Suprapubic skin (tissue), 4 donors: ENCODE results near the gene CES4A. TPM values are rescaled to one million over a fixed set of nuclear protein-coding genes. Genes with fewer than 3 reads are reported as not detected.

Experiments
- DNase-seq, 2 donors: peaks; one replicate each; pipeline ENCODE4 v3.0.0-alpha.2; 2019; ENCODE audit warnings: low spot score in 2 of 2
- H3K27ac ChIP-seq: fragments of 200-600 bp; sonication (generic); one replicate; pipeline ENCODE4 v1.5.1; 2019
- H3K27me3 ChIP-seq: fragments of 200-600 bp; sonication (generic); one replicate; pipeline ENCODE4 v1.5.1; 2019
- H3K36me3 ChIP-seq: fragments of 200-600 bp; sonication (generic); one replicate; pipeline ENCODE4 v1.5.1; 2019
- H3K4me1 ChIP-seq: fragments of 200-600 bp; sonication (generic); one replicate; pipeline ENCODE4 v1.5.1; 2019
- H3K4me3 ChIP-seq: fragments of 200-600 bp; sonication (generic); one replicate; pipeline ENCODE4 v1.5.1; 2019; ENCODE audit warnings: mild to moderate bottlenecking
- H3K9me3 ChIP-seq: fragments of 200-600 bp; sonication (generic); one replicate; pipeline ENCODE4 v1.5.1; 2019
- CTCF ChIP-seq, 2 donors: fragments of 200-600 bp in 1 of 2; fragments of 450-650 bp in 1 of 2; sonication (generic) in 1 of 2; IDR thresholded peaks; one replicate each; pipeline ENCODE4 v1.5.1; 2016 to 2019; ENCODE audit warnings: antibody characterized with exemption in 2 of 2, mild to moderate bottlenecking in 1 of 2, moderate library complexity in 1 of 2
- EP300 ChIP-seq: sonication (generic); formaldehyde crosslinking; IDR thresholded peaks from one replicate; pipeline ENCODE4 v1.6.1; 2017; ENCODE audit warnings: antibody characterized with exemption
- POLR2A ChIP-seq, 2 donors: fragments of 450-650 bp; IDR thresholded peaks; one replicate each; pipeline ENCODE4 v1.6.1; 2017; ENCODE audit warnings: antibody characterized with exemption in 2 of 2, mild to moderate bottlenecking in 2 of 2, moderate library complexity in 2 of 2
- POLR2AphosphoS5 ChIP-seq, 3 donors: sonication (generic); formaldehyde crosslinking; IDR thresholded peaks; one replicate each; pipeline ENCODE4 v1.6.1; 2017; ENCODE audit warnings: antibody characterized with exemption in 3 of 3
- WGBS: methylation state at CpG from one replicate; pipeline ENCODE4 v1.1.5; 2018; 5-methylcytosine and 5-hydroxymethylcytosine counted together
- total RNA-seq, 4 donors: library from RNA; depleted of rRNA; stranded (reverse); fragments of >200 nt; gene quantifications; one replicate each; pipeline ENCODE4 v1.1.0, GENCODE V29; 2016

The CES4A gene
- total RNA-seq, 4 donors from 2014 or later, result 47.2 to 148 (median 99.9) TPM

GRCh38 chr16:66975302-66975893, 13.0 kb upstream of the CES4A start:
- Histone ChIP-seq H3K4me1 (peaks cover 17% of the 10 kb centered on the region), H3K9me3 (no peaks in the 10 kb centered on the region), H3K36me3 (no peaks in the 10 kb centered on the region), H3K27me3 (no peaks in the 10 kb centered on the region), H3K27ac (no peak overlapping the region), H3K4me3 (no peak overlapping the region)
- DNase-seq, result no peak
- TF ChIP-seq CTCF (IDR thresholded peaks at IDR 0.05) (no peak), EP300 (no peak), POLR2A (IDR thresholded peaks at IDR 0.05) (no peak), POLR2AphosphoS5 (IDR thresholded peaks at IDR 0.05) (no peak)
- 85% methylated on average over 14 of the region's 14 CpGs for WGBS

- H3K27me3 ChIP-seq, result no peaks in the 10 kb centered on the region
- WGBS, result 52% methylated on average over 13 of the region's 13 CpGs
- no peak for DNase-seq
- no peaks in the 10 kb centered on the region for H3K36me3 ChIP-seq
- H3K27ac ChIP-seq, result no peak overlapping the region
- H3K9me3 ChIP-seq, result no peaks in the 10 kb centered on the region
- TF ChIP-seq CTCF (IDR thresholded peaks at IDR 0.05), result no peak
- no peak for TF ChIP-seq POLR2A (IDR thresholded peaks at IDR 0.05)
- H3K4me3 ChIP-seq, result no peak overlapping the region
- H3K4me1 ChIP-seq, result peaks cover 17% of the 10 kb centered on the region
Measured at GRCh38 chr16:66976746-66977145, 11.6 kb upstream of the CES4A start.

GRCh38 chr16:66977341-66978113, 10.9 kb upstream of the CES4A start:
- Histone ChIP-seq H3K4me1 (peaks cover 17% of the 10 kb centered on the region), H3K27me3 (no peaks in the 10 kb centered on the region), H3K4me3 (no peak overlapping the region), H3K27ac (no peak overlapping the region), H3K9me3 (no peaks in the 10 kb centered on the region), H3K36me3 (no peaks in the 10 kb centered on the region)
- 30% methylated on average over 15 of the region's 15 CpGs for WGBS
- TF ChIP-seq POLR2AphosphoS5 (IDR thresholded peaks at IDR 0.05) (no peak), POLR2A (IDR thresholded peaks at IDR 0.05) (no peak), EP300 (no peak), CTCF (IDR thresholded peaks at IDR 0.05) (peak; percentile 90 to 94)
- peak; percentile 94 to 95 for DNase-seq

GRCh38 chr16:66979011-66979717, 9.2 kb upstream of the CES4A start:
- peaks cover 17% of the 10 kb centered on the region for H3K4me1 ChIP-seq
- no peaks in the 10 kb centered on the region for H3K9me3 ChIP-seq
- H3K27ac ChIP-seq, result peak overlapping the region; percentile 36
- H3K36me3 ChIP-seq, result no peaks in the 10 kb centered on the region
- WGBS, result 60% methylated on average over 15 of the region's 16 CpGs
- no peak for DNase-seq
- no peaks in the 10 kb centered on the region for H3K27me3 ChIP-seq
- TF ChIP-seq EP300 (no peak), POLR2A (IDR thresholded peaks at IDR 0.05) (no peak), CTCF (IDR thresholded peaks at IDR 0.05) (no peak), POLR2AphosphoS5 (IDR thresholded peaks at IDR 0.05) (no peak)
- no peak overlapping the region for H3K4me3 ChIP-seq

GRCh38 chr16:66983033-66983432, 5.4 kb upstream of the CES4A start:
- Histone ChIP-seq H3K9me3 (no peaks in the 10 kb centered on the region), H3K4me3 (no peak overlapping the region), H3K27me3 (no peaks in the 10 kb centered on the region), H3K4me1 (peaks cover 14% of the 10 kb centered on the region), H3K36me3 (no peaks in the 10 kb centered on the region), H3K27ac (no peak overlapping the region)
- WGBS, result 94% methylated on average over 9 of the region's 9 CpGs
- TF ChIP-seq EP300, result no peak
- TF ChIP-seq POLR2A (IDR thresholded peaks at IDR 0.05), result no peak
- DNase-seq, result no peak
